NCI-H446 (cell line): ENCODE results near the gene MOV10.

Experiments
- DNase-seq, 2 experiments: peaks; one replicate each; lab custom pipeline; 2025; lab: John Stamatoyannopoulos, UW

The MOV10 gene

GRCh38 chr1:112731451-112731850 lies 57.0 kb downstream of the MOV10 start:
- DNase-seq, result no peak

GRCh38 chr1:112735752-112736151 lies 61.3 kb downstream of the MOV10 start:
- DNase-seq, result no peak

- DNase-seq, result no peak
These were observed 63.1 kb downstream of the MOV10 start for GRCh38 chr1:112737573-112737972.

- DNase-seq, result no peak
These were observed 68.9 kb downstream of the MOV10 start for GRCh38 chr1:112743174-112744008.

GRCh38 chr1:112744009-112744578 lies 69.6 kb downstream of the MOV10 start:
- no peak for DNase-seq

GRCh38 chr1:112748396-112748795 lies 73.9 kb downstream of the MOV10 start:
- DNase-seq, result no peak
